SW480 (cell line): Measurements from ENCODE around the gene TIMM10B.

ENCODE experiments used
- DNase-seq: peaks from one replicate; pipeline ENCODE4 v3.0.0-alpha.2; 2016; ENCODE audit warnings: low spot score

TIMM10B gene

DNA sequence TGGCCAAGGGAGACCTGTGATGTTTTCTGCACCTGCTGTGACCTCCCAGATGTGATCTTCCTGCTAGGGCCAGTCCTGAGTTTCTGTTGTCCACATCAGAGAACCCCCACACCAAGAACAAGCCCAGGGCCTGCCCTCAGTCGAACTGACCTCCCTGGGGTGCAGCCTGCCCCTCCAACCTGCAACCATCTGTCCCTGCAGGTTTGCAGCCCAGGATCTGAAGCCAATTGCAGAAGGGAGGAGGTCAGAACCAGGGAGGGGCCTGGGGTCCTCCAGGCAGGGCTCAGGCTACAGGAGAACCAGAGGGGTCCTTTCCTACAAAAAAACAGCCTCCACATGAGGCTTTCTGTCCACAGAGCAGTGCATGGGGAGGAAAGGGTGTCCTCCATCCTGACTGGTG lies 8.4 kb upstream of the TIMM10B start:
- DNase-seq: no peak

GRCh38 chr11:6473451-6474412 lies 7.6 kb upstream of the TIMM10B start, which contains the start of gene TRIM3:
Gene TRIM3, minus strand, starts transcription at chr11:6473941. Its CDS starts 8,246 bp downstream, at chr11:6465695.
- DNase-seq: peak; percentile 78

DNA sequence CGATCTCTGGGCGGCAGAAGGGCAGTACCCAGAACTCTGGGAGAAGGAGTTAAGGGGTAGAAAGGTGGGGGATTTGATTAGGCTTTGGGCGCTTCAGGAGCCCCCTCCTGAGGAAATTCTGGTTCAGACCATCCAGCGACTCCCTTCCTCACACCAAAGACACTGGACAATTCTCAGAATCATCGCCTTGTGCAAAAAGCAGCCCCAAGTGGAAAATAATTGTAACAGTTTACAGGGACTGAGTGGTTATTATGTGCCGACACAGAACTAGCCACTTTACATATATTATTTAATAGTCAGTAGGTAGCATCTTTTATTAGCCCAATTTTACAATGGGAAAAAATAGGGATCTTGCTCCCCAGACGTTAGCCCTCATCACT lies 6.9 kb upstream of the TIMM10B start:
- no peak for DNase-seq

DNA sequence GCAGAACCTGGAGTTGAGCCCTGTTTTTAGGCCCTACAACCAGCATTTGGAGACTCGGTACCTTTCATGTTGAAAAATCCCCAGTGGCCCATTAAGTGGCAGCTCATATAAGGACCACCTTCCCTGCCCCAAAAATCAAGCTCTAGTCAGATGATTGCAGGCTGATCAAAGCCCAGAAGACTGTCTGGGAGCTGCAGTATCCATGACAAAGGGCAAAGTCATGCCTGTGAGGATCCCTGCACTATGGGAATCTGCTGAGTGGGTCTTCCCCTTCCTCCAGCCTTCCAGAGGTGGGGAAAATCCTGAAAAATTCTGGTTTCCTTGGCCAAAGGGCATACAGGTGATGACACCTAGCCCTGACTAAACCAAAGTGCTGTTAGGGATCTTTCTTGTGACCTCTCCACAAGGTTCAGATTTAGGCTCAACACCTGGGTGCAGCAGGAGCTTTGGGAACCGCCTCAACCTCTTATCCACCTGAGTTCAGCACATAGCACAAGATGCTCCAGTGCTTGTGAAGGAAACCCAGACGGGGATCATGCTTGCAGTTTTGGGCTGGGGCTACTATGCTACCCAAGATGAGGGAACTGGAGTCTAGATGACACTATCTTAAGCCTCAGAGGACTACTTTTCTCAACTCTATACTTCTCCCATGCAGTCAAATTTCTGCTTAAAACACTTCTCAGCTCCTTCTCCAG lies 6.3 kb upstream of the TIMM10B start:
- DNase-seq: no peak

- DNase-seq: peak; percentile 14
Observed at GRCh38 chr11:6475936-6476335, 5.4 kb upstream of the TIMM10B start.

DNA sequence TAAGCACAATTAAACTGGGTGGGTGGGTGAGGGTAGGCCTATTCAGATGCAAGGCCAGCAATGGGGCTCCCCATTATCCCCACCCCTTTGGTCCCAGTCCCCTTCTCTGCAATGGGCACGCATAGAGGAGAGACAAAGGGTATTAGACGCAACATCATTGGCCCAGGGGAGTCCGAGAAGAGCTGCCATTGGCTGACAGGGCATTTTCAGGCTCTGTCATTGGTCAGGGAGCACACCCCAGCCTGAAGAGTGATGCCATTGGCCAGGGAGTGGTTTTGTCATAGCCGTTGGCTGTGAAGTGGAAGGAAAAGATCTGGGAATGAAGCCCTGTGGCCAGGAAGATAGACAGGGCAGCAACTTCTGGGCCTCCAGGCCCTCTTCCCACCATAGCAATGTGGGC lies 4.7 kb upstream of the TIMM10B start:
- no peak for DNase-seq

- DNase-seq: no peak
Observed at GRCh38 chr11:6480299-6480914, 894 bp upstream of the TIMM10B start.

GRCh38 chr11:6481924-6482275 lies 599 bp downstream of the TIMM10B start:
- DNase-seq: no peak

DNA sequence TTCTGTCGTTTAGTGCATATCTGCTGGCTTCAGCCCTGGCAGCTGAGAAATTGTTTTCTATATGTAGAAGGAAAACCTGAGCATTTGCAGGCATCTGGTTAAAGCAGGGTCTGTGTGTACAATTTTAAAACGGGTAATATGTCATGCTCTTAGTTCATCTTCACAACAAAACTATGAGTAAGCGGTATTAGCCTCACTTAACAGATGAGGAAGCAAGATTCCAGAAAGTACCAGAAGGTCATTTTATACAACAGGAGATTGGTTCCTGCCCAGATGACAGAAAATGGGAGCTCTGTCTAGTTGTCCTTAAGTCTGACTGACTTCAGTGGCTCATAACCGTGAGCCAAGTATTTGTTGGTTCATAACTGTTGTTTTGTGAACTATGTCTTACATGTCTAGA lies 1.1 kb downstream of the TIMM10B start:
- no peak for DNase-seq

- no peak for DNase-seq
Observed at GRCh38 chr11:6483015-6483414, 1.7 kb downstream of the TIMM10B start.

DNA sequence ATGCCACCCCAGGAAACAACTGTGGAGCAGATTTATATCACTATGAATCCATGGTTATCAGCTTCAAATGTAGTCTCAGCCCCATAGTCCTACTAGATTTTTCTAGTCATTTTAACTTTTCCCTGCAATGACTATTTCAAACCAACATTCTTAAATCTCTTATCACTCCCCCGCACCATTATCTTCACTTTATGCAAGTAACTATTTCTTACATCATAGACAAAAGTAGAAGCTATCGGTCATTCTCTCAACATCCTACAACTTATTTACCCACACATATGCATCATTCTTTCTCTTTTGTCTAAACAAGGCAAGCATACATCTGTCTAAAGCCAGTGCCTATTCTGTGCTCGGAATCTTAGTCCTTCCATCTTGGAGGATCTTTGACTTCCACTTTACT lies 4.4 kb downstream of the TIMM10B start:
- no peak for DNase-seq

DNA sequence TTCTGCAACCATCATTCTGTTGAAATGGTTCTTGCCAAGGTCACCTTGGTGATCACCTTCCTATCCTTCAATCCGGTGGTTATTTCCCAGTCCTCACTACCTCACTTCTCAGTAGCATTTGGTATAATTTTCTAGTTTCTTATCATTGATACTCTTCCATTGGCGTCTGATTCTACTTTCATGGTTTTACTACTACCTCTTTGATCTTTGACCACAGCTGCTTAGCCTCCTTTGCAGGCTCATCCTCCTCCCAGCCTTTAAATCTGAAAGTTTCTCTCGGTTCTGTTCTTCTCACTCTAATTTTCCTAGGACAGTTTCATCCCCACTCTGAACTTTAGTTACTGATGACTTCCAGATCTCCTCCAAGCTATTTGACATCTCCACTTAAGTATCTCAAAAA lies 5.0 kb downstream of the TIMM10B start:
- no peak for DNase-seq

- no peak for DNase-seq
Observed at GRCh38 chr11:6486938-6487337, 5.6 kb downstream of the TIMM10B start.

DNA sequence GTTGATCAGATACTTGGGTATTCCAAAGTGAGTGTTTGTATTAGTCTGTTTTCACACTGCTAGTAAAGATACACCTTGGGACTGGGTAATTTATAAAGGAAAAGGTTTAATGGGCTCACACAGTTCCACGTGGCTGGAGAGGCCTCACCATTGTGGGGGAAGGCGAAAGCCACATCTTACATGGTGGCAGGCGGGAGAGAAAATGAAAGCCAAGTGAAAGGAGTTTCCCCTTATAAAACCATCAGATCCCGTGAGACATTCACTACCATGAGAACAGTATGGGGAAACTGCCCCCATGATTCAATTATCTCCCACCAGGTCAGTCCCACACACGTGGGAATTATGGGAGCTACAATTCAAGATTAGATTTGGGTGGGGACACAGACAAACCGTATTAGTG lies 7.0 kb downstream of the TIMM10B start:
- no peak for DNase-seq

DNA sequence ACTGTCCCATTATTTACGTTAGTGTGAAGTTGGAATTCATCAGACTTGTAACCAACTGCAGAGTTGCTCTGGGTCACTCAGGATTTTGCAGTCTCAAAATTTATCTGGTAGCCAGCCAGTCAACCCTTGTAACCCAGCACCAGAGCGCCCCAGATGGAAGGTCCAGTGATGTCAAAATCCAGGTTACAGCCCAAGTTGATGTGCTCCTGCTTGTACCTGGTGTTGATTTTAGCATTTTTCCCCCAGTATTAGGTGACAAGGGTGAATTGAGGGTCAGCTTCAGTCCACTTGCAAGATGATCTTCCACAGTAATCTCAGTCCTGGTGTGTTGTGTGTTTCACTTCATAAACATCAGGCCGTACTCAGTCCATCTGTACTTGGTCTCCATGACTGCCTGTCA lies 7.5 kb downstream of the TIMM10B start:
- DNase-seq: no peak

- no peak for DNase-seq
Observed at GRCh38 chr11:6489306-6489705, 8.0 kb downstream of the TIMM10B start.

DNA sequence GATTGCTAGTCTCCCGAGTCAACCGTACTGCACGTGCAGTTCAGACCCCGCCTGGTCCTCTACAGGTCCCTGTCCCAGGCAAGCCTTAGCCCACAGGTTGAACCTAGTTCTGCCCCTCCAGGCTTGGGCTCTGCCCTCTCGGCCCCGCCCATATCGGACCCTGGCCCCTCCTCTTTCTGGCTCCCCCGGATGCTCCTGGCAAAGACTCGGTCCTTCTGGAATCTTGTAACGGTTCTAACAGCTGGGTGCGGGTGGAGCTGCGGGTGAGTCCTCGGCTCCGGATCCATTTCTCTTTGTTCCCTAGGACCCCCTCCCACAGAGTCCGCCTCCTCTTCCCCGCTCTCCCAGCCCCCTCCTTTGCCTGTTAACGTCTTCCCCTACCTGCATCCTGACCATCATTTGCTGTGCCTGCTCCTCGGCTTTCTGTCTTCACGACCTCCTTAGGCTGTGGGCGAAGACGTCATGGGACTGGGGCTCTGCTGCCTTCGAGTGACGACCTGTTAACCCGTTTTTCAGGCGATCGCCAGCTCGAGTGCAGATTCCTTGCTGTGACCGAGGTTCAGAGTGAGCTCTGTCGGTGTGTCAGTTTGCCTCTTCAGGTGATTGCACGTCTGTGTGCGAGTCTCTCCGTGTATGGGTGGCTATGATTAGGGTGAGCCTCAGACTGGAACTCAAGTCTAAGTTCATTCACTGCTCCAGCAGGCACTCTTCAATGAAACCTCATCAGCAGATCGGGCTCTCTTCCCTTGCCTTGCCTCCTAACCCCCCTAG lies 16.0 kb downstream of the TIMM10B start, which contains the start of gene DNHD1:
DNHD1 (plus strand) TSS at position 212 of the 771 bp plus-strand sequence. CDS start 936 bp downstream, outside the sequence.
- no peak for DNase-seq

DNA sequence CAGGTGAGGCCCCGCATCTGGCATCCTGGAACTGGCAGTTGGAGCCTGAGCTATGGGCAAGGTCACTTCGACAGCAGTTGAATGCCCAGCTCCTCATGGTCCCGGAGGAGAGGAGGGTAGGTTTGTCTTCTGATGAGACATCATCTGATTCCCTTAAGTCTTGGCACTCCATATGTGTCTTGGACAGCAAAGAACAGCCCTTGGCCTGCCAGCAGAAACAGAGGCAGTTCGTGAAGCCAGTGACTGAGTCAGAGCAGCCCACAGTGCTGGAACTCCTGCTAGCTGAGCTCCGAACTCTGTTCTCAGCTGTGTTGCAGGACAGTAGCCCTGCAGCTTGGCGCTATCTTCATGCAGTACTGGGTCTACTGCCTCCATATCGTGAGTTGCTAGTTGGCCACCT lies 16.8 kb downstream of the TIMM10B start:
- no peak for DNase-seq

DNA sequence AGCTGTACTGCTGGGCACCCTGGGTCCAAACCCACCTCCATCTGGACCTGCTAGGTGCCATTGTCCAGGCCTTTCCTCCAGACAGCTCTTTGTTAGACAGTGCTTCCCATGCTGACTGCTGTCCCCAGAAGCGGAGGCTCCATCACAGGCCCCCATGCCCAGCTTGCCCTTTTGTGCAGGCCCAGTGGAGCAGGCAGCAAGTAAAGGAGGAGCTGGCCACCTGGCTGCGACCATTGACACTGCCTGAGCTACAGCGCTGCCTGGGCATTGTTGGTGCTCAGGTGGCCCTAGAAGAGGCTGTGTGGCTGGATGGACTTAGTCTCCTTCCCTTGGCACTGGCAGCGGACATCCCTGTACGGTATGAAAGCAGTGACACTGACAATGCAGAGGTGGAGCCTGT lies 17.2 kb downstream of the TIMM10B start:
- no peak for DNase-seq

- DNase-seq: no peak
Observed at GRCh38 chr11:6502382-6502781, 21.1 kb downstream of the TIMM10B start.

- no peak for DNase-seq
Observed at GRCh38 chr11:6504166-6504565, 22.9 kb downstream of the TIMM10B start.
